Osteoblast (primary cell): Measurements from ENCODE around the gene APOA4. TPM values are rescaled to one million over a fixed set of nuclear protein-coding genes. Genes with fewer than 3 reads are reported as not detected.

Experiments
- DNase-seq: peaks from one replicate; pipeline ENCODE4 v3.0.0; 2011; ENCODE audit warnings: low spot score, mixed read lengths; ENCODE audit not compliant: insufficient read length; ENCODE audit errors: missing footprints
- H2AFZ ChIP-seq: 2 replicates; pipeline ENCODE4 v1.6.0; 2011; ENCODE audit warnings: mild to moderate bottlenecking, low read length
- H3K27ac ChIP-seq: 2 replicates; pipeline ENCODE4 v1.5.1; 2011; ENCODE audit warnings: mild to moderate bottlenecking, low read depth, low read length, moderate library complexity
- H3K27me3 ChIP-seq: 2 replicates; pipeline ENCODE4 v1.6.0; 2012; ENCODE audit warnings: mild to moderate bottlenecking, control low read depth, inconsistent platforms, low read length, moderate library complexity; ENCODE audit not compliant: insufficient read depth
- H3K36me3 ChIP-seq: 2 replicates; pipeline ENCODE4 v1.5.1; 2011; ENCODE audit warnings: mild to moderate bottlenecking, low read length, control low read depth, moderate library complexity; ENCODE audit not compliant: insufficient read depth
- H3K4me1 ChIP-seq: 2 replicates; pipeline ENCODE4 v1.5.1; 2011; ENCODE audit warnings: mild to moderate bottlenecking, low read length, control low read depth, moderate library complexity; ENCODE audit not compliant: insufficient read depth
- H3K4me2 ChIP-seq: 2 replicates; pipeline ENCODE4 v1.6.0; 2011; ENCODE audit warnings: mild to moderate bottlenecking, low read length; ENCODE audit not compliant: insufficient read depth
- H3K4me3 ChIP-seq: fragments of 200-600 bp; sonication (generic); 3 replicates; pipeline ENCODE4 v1.5.1; 2012; ENCODE audit warnings: mild to moderate bottlenecking, low read length, inconsistent platforms; ENCODE audit not compliant: insufficient read depth
- H3K79me2 ChIP-seq: 2 replicates; pipeline ENCODE4 v1.6.0; 2012; ENCODE audit warnings: mild to moderate bottlenecking, low read length, control low read depth, inconsistent platforms; ENCODE audit not compliant: insufficient read depth
- H3K9me3 ChIP-seq: 2 replicates; pipeline ENCODE4 v1.5.1; 2011; ENCODE audit warnings: low read depth, low read length, control low read depth
- H4K20me1 ChIP-seq: 2 replicates; pipeline ENCODE4 v1.6.0; 2012; ENCODE audit warnings: mild to moderate bottlenecking, low read length, control low read depth; ENCODE audit not compliant: insufficient read depth
- total RNA-seq: library from RNA; depleted of rRNA; stranded (reverse); fragments of >200 nt; gene quantifications from 2 replicates; pipeline ENCODE4 v1.2.3, GENCODE V29; 2012
- TF ChIP-seq, protein P1 (sequence below): IDR thresholded peaks from 2 replicates; pipeline ENCODE4 v1.5.1; 2011; ENCODE audit warnings: mild to moderate bottlenecking, low read depth, low read length, moderate library complexity; ENCODE audit errors: extremely low read depth

The APOA4 gene
- total RNA-seq, 1 donor: not detected

GRCh38 chr11:116832350-116833290 lies 9.5 kb upstream of the APOA4 start:
- Histone ChIP-seq H2AFZ (no peak overlapping the region), H3K36me3 (no peaks in the 10 kb centered on the region), H3K4me2 (no peak overlapping the region), H3K27ac (no peak overlapping the region), H3K79me2 (no peaks in the 10 kb centered on the region), H3K4me1 (peaks cover 9% of the 10 kb centered on the region), H3K9me3 (no peaks in the 10 kb centered on the region), H4K20me1 (no peaks in the 10 kb centered on the region), H3K27me3 (no peaks in the 10 kb centered on the region), H3K4me3 (no peak overlapping the region)
- TF ChIP-seq, protein P1, sequence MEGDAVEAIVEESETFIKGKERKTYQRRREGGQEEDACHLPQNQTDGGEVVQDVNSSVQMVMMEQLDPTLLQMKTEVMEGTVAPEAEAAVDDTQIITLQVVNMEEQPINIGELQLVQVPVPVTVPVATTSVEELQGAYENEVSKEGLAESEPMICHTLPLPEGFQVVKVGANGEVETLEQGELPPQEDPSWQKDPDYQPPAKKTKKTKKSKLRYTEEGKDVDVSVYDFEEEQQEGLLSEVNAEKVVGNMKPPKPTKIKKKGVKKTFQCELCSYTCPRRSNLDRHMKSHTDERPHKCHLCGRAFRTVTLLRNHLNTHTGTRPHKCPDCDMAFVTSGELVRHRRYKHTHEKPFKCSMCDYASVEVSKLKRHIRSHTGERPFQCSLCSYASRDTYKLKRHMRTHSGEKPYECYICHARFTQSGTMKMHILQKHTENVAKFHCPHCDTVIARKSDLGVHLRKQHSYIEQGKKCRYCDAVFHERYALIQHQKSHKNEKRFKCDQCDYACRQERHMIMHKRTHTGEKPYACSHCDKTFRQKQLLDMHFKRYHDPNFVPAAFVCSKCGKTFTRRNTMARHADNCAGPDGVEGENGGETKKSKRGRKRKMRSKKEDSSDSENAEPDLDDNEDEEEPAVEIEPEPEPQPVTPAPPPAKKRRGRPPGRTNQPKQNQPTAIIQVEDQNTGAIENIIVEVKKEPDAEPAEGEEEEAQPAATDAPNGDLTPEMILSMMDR: no peak
- DNase-seq: peak; percentile 79

DNA sequence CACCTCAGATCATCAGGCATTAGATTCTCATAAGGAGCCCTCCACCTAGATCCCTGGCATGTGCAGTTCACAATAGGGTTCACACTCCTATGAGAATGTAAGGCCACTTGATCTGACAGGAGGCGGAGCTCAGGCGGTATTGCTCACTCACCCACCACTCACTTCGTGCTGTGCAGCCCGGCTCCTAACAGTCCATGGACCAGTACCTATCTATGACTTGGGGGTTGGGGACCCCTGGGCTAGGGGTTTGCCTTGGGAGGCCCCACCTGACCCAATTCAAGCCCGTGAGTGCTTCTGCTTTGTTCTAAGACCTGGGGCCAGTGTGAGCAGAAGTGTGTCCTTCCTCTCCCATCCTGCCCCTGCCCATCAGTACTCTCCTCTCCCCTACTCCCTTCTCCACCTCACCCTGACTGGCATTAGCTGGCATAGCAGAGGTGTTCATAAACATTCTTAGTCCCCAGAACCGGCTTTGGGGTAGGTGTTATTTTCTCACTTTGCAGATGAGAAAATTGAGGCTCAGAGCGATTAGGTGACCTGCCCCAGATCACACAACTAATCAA lies 8.8 kb upstream of the APOA4 start:
- TF ChIP-seq, protein P1: no peak

DNA sequence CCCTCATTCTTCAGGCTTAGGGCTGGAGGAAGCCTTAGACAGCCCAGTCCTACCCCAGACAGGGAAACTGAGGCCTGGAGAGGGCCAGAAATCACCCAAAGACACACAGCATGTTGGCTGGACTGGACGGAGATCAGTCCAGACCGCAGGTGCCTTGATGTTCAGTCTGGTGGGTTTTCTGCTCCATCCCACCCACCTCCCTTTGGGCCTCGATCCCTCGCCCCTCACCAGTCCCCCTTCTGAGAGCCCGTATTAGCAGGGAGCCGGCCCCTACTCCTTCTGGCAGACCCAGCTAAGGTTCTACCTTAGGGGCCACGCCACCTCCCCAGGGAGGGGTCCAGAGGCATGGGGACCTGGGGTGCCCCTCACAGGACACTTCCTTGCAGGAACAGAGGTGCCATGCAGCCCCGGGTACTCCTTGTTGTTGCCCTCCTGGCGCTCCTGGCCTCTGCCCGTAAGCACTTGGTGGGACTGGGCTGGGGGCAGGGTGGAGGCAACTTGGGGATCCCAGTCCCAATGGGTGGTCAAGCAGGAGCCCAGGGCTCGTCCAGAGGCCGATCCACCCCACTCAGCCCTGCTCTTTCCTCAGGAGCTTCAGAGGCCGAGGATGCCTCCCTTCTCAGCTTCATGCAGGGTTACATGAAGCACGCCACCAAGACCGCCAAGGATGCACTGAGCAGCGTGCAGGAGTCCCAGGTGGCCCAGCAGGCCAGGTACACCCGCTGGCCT lies 7.2 kb upstream of the APOA4 start:
- Histone ChIP-seq H3K27me3 (no peaks in the 10 kb centered on the region), H3K36me3 (no peaks in the 10 kb centered on the region), H2AFZ (no peak overlapping the region), H3K4me3 (no peak overlapping the region), H4K20me1 (no peaks in the 10 kb centered on the region), H3K4me1 (peaks cover 9% of the 10 kb centered on the region), H3K9me3 (no peaks in the 10 kb centered on the region), H3K79me2 (no peaks in the 10 kb centered on the region), H3K4me2 (no peak overlapping the region), H3K27ac (no peak overlapping the region)
- no peak for DNase-seq
- TF ChIP-seq, protein P1: no peak

More for the DNA sequence above, 8.8 kb upstream of the APOA4 start:
- H3K36me3 ChIP-seq: no peaks in the 10 kb centered on the region
- no peaks in the 10 kb centered on the region for H3K79me2 ChIP-seq
- H4K20me1 ChIP-seq: no peaks in the 10 kb centered on the region
- H3K27me3 ChIP-seq: no peaks in the 10 kb centered on the region
- no peak overlapping the region for H3K4me3 ChIP-seq
- no peak overlapping the region for H2AFZ ChIP-seq
- no peak overlapping the region for H3K27ac ChIP-seq
- no peaks in the 10 kb centered on the region for H3K9me3 ChIP-seq
- DNase-seq: no peak
- no peak overlapping the region for H3K4me2 ChIP-seq
- H3K4me1 ChIP-seq: peaks cover 9% of the 10 kb centered on the region
